Measurements from ENCODE around the gene RTP5.

RTP5 gene

DNA sequence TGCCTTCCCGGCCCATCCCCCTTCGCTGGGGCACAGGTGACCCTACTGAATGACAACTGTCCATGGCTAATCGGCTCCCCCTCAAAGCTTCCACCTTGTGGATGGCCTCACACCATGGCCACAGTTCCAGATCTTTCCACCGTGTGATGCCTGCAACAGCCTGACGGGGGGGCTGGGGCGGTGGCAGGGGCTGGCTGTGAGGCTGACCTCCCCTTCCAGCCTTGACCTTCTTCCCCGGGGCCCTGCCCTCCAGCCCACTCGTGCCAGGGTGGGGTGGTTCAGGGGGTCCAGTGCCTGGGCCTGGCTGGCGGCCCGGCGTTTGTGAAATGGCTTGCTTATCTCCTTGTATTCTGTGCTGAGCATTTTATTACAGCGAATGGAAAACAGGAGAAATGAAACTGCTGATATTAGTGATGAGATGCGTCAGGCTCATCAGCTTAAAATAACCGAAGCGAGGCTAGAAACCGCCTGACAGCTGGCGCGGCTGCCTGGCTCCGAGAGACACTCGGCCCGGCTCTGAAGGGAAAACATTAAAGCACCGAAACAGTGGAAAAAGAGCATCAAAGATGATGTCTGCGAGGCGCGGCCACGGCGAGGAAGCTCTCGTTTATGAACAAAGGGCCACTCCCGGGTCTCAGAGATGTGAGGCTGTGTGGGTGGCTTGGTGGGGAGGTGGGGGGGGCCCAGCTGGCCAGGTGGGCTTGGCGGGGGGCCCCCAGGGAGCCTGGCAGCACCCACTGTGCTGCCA, 9.9 kb upstream of the RTP5 start:
- H2BK120ac ChIP-seq (ENCODE audit: low read depth, low read length) = no peak overlapping the region
- H3K4me3 ChIP-seq (ENCODE audit: low read length) = no peak overlapping the region
- no peaks in the 10 kb centered on the region for H3K79me1 ChIP-seq (ENCODE audit: low read length)
- no peak overlapping the region for H4K8ac ChIP-seq (ENCODE audit: low read depth, low read length)
- no peaks in the 10 kb centered on the region for H3K27me3 ChIP-seq (ENCODE audit: insufficient read depth, low read length, poor library complexity)
- no peaks in the 10 kb centered on the region for H3K79me2 ChIP-seq (ENCODE audit: control insufficient read depth, insufficient read depth, low read length)
- H3K9ac ChIP-seq (ENCODE audit: low read length) = no peak overlapping the region
- DNase-seq = no peak
- H3K27ac ChIP-seq (ENCODE audit: low read depth, low read length) = no peak overlapping the region
- no peak overlapping the region for H4K5ac ChIP-seq (ENCODE audit: low read length)
- H3K23ac ChIP-seq (ENCODE audit: low read length) = no peak overlapping the region
- no peak overlapping the region for H3K56ac ChIP-seq (ENCODE audit: low read length)
- H2BK5ac ChIP-seq (ENCODE audit: low read length) = no peak overlapping the region
- H3K4me2 ChIP-seq (ENCODE audit: low read length) = no peak overlapping the region
- no peak overlapping the region for H2BK15ac ChIP-seq (replicated peaks; ENCODE audit: low read depth)
- WGBS (ENCODE audit: extremely low coverage, insufficient coverage, low lambda C conversion rate) = no CpG with 5 or more reads among the region's 30 CpGs
- H3K18ac ChIP-seq (ENCODE audit: low read length) = no peak overlapping the region
- H2AK5ac ChIP-seq (ENCODE audit: low read length) = no peak overlapping the region
- H3K4ac ChIP-seq (ENCODE audit: low read depth, low read length) = no peak overlapping the region
- no peaks in the 10 kb centered on the region for H3K36me3 ChIP-seq (ENCODE audit: control insufficient read depth, insufficient read depth, low read length)
- peaks cover 2% of the 10 kb centered on the region for H3K4me1 ChIP-seq (ENCODE audit: control insufficient read depth, low read depth, low read length)

DNA sequence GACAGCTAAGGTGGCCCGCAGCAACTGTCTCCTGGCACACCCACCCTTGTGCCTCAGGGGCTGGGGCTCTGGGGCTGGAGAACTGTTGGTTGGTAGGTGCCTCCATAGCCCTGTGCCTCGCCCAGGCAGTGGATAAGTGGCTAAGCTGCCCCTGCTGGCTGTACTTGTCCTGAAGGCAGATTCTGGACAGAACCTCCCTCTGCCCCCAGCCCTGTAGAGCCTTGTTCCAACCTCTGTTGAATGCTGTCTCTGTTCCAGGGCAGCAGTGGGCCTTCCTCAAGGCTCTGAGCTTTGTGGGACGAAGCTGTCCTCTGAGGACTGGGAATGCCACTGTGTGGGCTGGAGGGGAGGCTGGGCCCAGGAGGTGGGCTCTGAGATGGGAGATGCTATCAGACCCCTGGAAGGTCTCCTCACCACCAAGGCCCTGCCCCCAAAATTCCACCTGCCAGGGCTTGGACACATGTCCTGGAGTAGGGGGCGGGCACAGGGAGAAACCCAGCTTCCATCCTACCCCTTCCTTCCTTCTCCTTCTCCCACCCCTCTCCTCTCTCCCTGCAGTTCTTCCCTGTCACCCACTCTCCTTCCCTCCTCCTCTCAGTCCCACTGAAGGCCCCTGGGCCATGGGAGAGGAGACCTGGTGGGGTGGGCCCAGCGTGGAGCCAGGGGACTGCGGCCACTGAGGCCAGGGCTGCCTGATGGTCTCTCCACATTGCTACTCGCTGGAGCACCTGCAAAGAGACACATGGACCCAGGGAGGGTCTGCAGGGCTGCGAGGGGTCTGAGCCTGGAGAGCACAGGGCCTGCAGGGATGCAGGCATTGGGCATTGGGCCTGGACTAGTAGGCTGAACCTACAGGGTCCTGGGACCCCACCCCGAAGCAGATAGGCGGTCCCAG, 9.1 kb upstream of the RTP5 start:
- Histone ChIP-seq H3K4me2 (ENCODE audit: low read length) (no peak overlapping the region), H3K27ac (ENCODE audit: low read depth, low read length) (no peak overlapping the region), H4K5ac (ENCODE audit: low read length) (no peak overlapping the region), H3K79me1 (ENCODE audit: low read length) (no peaks in the 10 kb centered on the region), H3K4ac (ENCODE audit: low read depth, low read length) (no peak overlapping the region), H3K79me2 (ENCODE audit: control insufficient read depth, insufficient read depth, low read length) (no peaks in the 10 kb centered on the region), H2BK15ac (replicated peaks; ENCODE audit: low read depth) (no peak overlapping the region), H3K18ac (ENCODE audit: low read length) (no peak overlapping the region), H3K4me1 (ENCODE audit: control insufficient read depth, low read depth, low read length) (peaks cover 2% of the 10 kb centered on the region), H3K36me3 (ENCODE audit: control insufficient read depth, insufficient read depth, low read length) (no peaks in the 10 kb centered on the region), H2BK120ac (ENCODE audit: low read depth, low read length) (no peak overlapping the region), H3K23ac (ENCODE audit: low read length) (no peak overlapping the region), H4K8ac (ENCODE audit: low read depth, low read length) (no peak overlapping the region), H3K56ac (ENCODE audit: low read length) (no peak overlapping the region), H3K27me3 (ENCODE audit: insufficient read depth, low read length, poor library complexity) (no peaks in the 10 kb centered on the region), H2BK5ac (ENCODE audit: low read length) (no peak overlapping the region), H2AK5ac (ENCODE audit: low read length) (no peak overlapping the region), H3K4me3 (ENCODE audit: low read length) (no peak overlapping the region), H3K9ac (ENCODE audit: low read length) (no peak overlapping the region)
- WGBS (ENCODE audit: extremely low coverage, insufficient coverage, low lambda C conversion rate) = no CpG with 5 or more reads among the region's 10 CpGs
- no peak for DNase-seq

DNA sequence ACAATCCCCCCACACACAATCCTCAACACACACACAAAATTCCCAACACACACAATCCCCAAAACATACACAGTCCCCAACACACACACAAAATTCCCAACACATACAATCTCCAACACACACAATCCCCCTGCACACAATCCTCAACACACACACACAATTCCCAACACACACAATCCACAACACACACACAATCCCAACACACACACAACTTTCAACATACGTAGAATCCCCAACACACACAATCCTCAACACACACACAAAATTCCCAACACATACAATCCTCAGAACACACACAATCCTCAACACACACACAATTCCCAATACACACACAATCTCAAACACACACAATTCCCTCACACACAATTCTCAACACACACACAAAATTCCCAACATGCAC, 8.3 kb upstream of the RTP5 start:
- H3K79me1 ChIP-seq (ENCODE audit: low read length) = no peaks in the 10 kb centered on the region
- WGBS (ENCODE audit: extremely low coverage, insufficient coverage, low lambda C conversion rate) = 100% methylated on average over 1 of the region's 1 CpG
- DNase-seq = no peak
- H2BK5ac ChIP-seq (ENCODE audit: low read length) = no peak overlapping the region
- no peak overlapping the region for H2AK5ac ChIP-seq (ENCODE audit: low read length)
- H3K36me3 ChIP-seq (ENCODE audit: control insufficient read depth, insufficient read depth, low read length) = no peaks in the 10 kb centered on the region
- no peak overlapping the region for H3K18ac ChIP-seq (ENCODE audit: low read length)
- H3K4ac ChIP-seq (ENCODE audit: low read depth, low read length) = no peak overlapping the region
- no peak overlapping the region for H3K56ac ChIP-seq (ENCODE audit: low read length)
- peaks cover 2% of the 10 kb centered on the region for H3K4me1 ChIP-seq (ENCODE audit: control insufficient read depth, low read depth, low read length)
- no peak overlapping the region for H3K23ac ChIP-seq (ENCODE audit: low read length)
- H3K4me3 ChIP-seq (ENCODE audit: low read length) = no peak overlapping the region
- no peaks in the 10 kb centered on the region for H3K79me2 ChIP-seq (ENCODE audit: control insufficient read depth, insufficient read depth, low read length)
- no peak overlapping the region for H2BK120ac ChIP-seq (ENCODE audit: low read depth, low read length)
- no peak overlapping the region for H4K8ac ChIP-seq (ENCODE audit: low read depth, low read length)
- H4K5ac ChIP-seq (ENCODE audit: low read length) = no peak overlapping the region
- no peak overlapping the region for H3K4me2 ChIP-seq (ENCODE audit: low read length)
- no peak overlapping the region for H3K27ac ChIP-seq (ENCODE audit: low read depth, low read length)
- H3K27me3 ChIP-seq (ENCODE audit: insufficient read depth, low read length, poor library complexity) = no peaks in the 10 kb centered on the region
- H3K9ac ChIP-seq (ENCODE audit: low read length) = no peak overlapping the region
- H2BK15ac ChIP-seq (replicated peaks; ENCODE audit: low read depth) = no peak overlapping the region

DNA sequence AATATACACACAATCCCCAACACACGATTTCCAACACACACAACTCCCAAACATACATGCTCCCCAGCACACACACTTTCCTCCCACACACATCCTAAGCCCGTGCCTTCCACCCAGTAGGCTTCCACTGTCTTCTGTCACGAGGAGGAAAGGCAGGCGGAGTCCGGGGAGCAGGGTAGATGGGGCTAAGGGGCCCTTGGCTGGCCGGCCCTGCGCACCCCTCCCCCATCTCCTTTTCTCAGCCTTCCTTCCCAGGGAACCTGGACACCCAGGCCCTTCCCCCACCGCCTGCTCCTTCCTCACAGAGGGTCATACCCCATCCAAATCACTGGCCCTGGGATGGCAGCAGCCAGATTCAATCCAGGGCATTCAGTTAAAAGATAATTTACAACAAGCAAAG, 7.4 kb upstream of the RTP5 start:
- no peaks in the 10 kb centered on the region for H3K27me3 ChIP-seq (ENCODE audit: insufficient read depth, low read length, poor library complexity)
- H3K4me2 ChIP-seq (ENCODE audit: low read length) = no peak overlapping the region
- no peak overlapping the region for H3K4ac ChIP-seq (ENCODE audit: low read depth, low read length)
- H2BK120ac ChIP-seq (ENCODE audit: low read depth, low read length) = no peak overlapping the region
- no peak for DNase-seq
- H3K9ac ChIP-seq (ENCODE audit: low read length) = no peak overlapping the region
- H3K79me2 ChIP-seq (ENCODE audit: control insufficient read depth, insufficient read depth, low read length) = no peaks in the 10 kb centered on the region
- H2BK15ac ChIP-seq (replicated peaks; ENCODE audit: low read depth) = no peak overlapping the region
- no peak overlapping the region for H4K5ac ChIP-seq (ENCODE audit: low read length)
- no peak overlapping the region for H3K56ac ChIP-seq (ENCODE audit: low read length)
- H2AK5ac ChIP-seq (ENCODE audit: low read length) = no peak overlapping the region
- no peaks in the 10 kb centered on the region for H3K79me1 ChIP-seq (ENCODE audit: low read length)
- no peak overlapping the region for H3K18ac ChIP-seq (ENCODE audit: low read length)
- H3K23ac ChIP-seq (ENCODE audit: low read length) = no peak overlapping the region
- H3K36me3 ChIP-seq (ENCODE audit: control insufficient read depth, insufficient read depth, low read length) = no peaks in the 10 kb centered on the region
- H3K27ac ChIP-seq (ENCODE audit: low read depth, low read length) = no peak overlapping the region
- 100% methylated on average over 2 of the region's 8 CpGs for WGBS (ENCODE audit: extremely low coverage, insufficient coverage, low lambda C conversion rate)
- no peak overlapping the region for H4K8ac ChIP-seq (ENCODE audit: low read depth, low read length)
- H3K4me3 ChIP-seq (ENCODE audit: low read length) = no peak overlapping the region
- peaks cover 2% of the 10 kb centered on the region for H3K4me1 ChIP-seq (ENCODE audit: control insufficient read depth, low read depth, low read length)
- no peak overlapping the region for H2BK5ac ChIP-seq (ENCODE audit: low read length)

DNA sequence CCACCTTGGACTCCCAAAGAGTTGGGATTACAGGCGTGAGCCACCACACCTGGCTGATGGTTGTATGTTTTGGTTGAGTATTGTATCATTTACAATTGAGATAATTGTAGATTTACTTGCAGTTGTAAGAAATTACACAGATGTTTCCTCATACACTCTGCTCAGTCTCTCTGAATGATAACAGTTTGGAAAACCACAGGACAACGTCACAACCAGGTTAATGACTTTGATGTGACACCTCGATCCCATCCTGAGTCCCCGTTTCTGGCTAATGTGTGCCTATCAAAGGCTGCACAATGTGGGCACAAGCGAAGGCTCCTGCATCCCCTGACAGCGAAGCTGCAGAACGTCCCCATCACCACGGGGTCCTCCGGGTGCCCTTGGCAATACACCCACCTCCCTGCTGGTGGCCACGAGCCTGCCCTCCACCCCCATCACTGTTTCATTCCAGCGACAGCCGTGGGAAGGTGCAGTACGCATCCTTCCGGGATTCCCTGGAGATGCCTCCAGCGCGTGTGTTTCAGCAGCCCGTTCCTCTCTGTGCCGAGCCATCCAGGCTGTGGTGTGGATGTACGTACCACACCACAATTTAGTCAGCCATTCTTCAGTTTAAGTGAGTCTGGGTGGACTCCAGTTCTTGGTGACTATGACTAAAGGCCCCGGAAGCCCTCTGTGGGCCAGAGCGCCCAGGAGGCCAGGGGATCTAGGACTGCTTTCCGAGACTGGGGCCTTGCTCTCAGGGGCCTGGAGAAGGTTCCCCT, 6.6 kb upstream of the RTP5 start:
- H3K27me3 ChIP-seq (ENCODE audit: insufficient read depth, low read length, poor library complexity) = no peaks in the 10 kb centered on the region
- H3K79me1 ChIP-seq (ENCODE audit: low read length) = no peaks in the 10 kb centered on the region
- no peak overlapping the region for H3K56ac ChIP-seq (ENCODE audit: low read length)
- H4K5ac ChIP-seq (ENCODE audit: low read length) = no peak overlapping the region
- no CpG with 5 or more reads among the region's 22 CpGs for WGBS (ENCODE audit: extremely low coverage, insufficient coverage, low lambda C conversion rate)
- no peak overlapping the region for H3K4me3 ChIP-seq (ENCODE audit: low read length)
- peaks cover 2% of the 10 kb centered on the region for H3K4me1 ChIP-seq (ENCODE audit: control insufficient read depth, low read depth, low read length)
- no peak overlapping the region for H4K8ac ChIP-seq (ENCODE audit: low read depth, low read length)
- H2BK15ac ChIP-seq (replicated peaks; ENCODE audit: low read depth) = no peak overlapping the region
- no peak overlapping the region for H2BK120ac ChIP-seq (ENCODE audit: low read depth, low read length)
- no peak overlapping the region for H2AK5ac ChIP-seq (ENCODE audit: low read length)
- no peak overlapping the region for H3K27ac ChIP-seq (ENCODE audit: low read depth, low read length)
- no peaks in the 10 kb centered on the region for H3K79me2 ChIP-seq (ENCODE audit: control insufficient read depth, insufficient read depth, low read length)
- no peak overlapping the region for H2BK5ac ChIP-seq (ENCODE audit: low read length)
- H3K4me2 ChIP-seq (ENCODE audit: low read length) = no peak overlapping the region
- H3K9ac ChIP-seq (ENCODE audit: low read length) = no peak overlapping the region
- no peak for DNase-seq
- H3K4ac ChIP-seq (ENCODE audit: low read depth, low read length) = no peak overlapping the region
- no peak overlapping the region for H3K23ac ChIP-seq (ENCODE audit: low read length)
- no peaks in the 10 kb centered on the region for H3K36me3 ChIP-seq (ENCODE audit: control insufficient read depth, insufficient read depth, low read length)
- no peak overlapping the region for H3K18ac ChIP-seq (ENCODE audit: low read length)

Measured in mesendoderm (in vitro differentiated cells).